ENCODE data around the gene FLCN.

GRCh38 chr17:17231621-17232302, 5.2 kb downstream of the FLCN start:
- TF ChIP-seq CHD2 (IDR thresholded peaks at IDR 0.05; ENCODE audit: low read depth, low read length) (no peak), RFX5 (IDR thresholded peaks at IDR 0.05; ENCODE audit: low read depth, low read length) (no peak), CBX1 (IDR thresholded peaks at IDR 0.05; ENCODE audit: low read depth) (no peak), EP300 (IDR thresholded peaks at IDR 0.05; ENCODE audit: low read depth in 2 of 2, low read length in 2 of 2) (no peak), EP300 (CRISPR knock-in tag; IDR thresholded peaks at IDR 0.05; ENCODE audit: borderline replicate concordance) (no peak), ZFX (CRISPR knock-in tag; IDR thresholded peaks at IDR 0.05; ENCODE audit: low read depth) (no peak), CTCF (CRISPR knock-in tag; IDR thresholded peaks at IDR 0.05) (no peak), EZH2 (conservative IDR thresholded peaks at IDR 0.05; ENCODE audit: low read depth, low read length) (no peak), KAT7 (CRISPR knock-in tag; IDR thresholded peaks at IDR 0.05; ENCODE audit: borderline replicate concordance) (no peak)
